ENCODE data around the gene RNF17. TPM values are rescaled to one million over a fixed set of nuclear protein-coding genes. Genes with fewer than 3 reads are reported as not detected.

RNF17 gene
- total RNA-seq, 1 experiment from 2014 or later: not detected

DNA sequence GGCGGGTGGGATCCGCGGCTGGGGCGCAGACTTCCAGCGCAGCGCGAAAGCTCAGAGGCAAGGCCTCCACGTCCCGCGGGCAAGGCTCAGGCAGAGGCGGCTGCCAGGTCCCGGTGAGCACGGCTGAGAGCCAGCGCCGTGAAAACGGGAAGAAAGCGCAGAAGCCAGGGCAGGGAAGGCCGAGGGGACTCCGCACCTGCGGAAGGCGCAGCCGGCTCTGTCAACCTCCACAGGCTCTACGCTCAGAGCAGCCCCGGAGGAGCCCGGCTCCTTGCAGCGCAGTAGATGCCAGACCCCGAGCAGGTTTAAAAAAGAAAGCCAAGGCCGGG is 131.0 kb downstream of the RNF17 start:
- no TSS peak for BruUV-seq (replicated peaks)
- Histone ChIP-seq H3K79me2 (ENCODE audit: insufficient read depth, low read length) (no peaks in the 10 kb centered on the region), H2AFZ (ENCODE audit: low read depth, low read length, poor library complexity, severe bottlenecking) (no peak overlapping the region), H3K4me1 (ENCODE audit: control insufficient read depth in 1 of 2, insufficient read depth in 2 of 2, low read length in 2 of 2) (no peaks in the 10 kb centered on the region), H3K9ac (ENCODE audit: low read length) (no peak overlapping the region), H3K27me3 (ENCODE audit: insufficient read depth, low read length) (no peaks in the 10 kb centered on the region), H3K9me2 (ENCODE audit: insufficient read depth) (no peaks in the 10 kb centered on the region), H4K20me1 (ENCODE audit: insufficient read depth) (no peaks in the 10 kb centered on the region), H3K9me3 (ENCODE audit: control insufficient read depth in 1 of 2, insufficient read depth in 1 of 2, low read depth in 1 of 2, low read length in 2 of 2) (no peaks in the 10 kb centered on the region), H3K27ac (ENCODE audit: low read depth, low read length) (no peak overlapping the region), H3K4me2 (ENCODE audit: low read length) (no peak overlapping the region), H3K36me3 (ENCODE audit: control insufficient read depth in 1 of 2, insufficient read depth in 2 of 2, low read length in 2 of 2) (peaks cover 4 to 11% of the 10 kb centered on the region in 2 experiments; a peak in 2 of 4 replicates), H3K4me3 (replicated peaks in 1 of 2; ENCODE audit: low read depth in 1 of 2, low read length in 2 of 2) (no peak overlapping the region)
- DNase-seq (ENCODE audit: low read depth, low spot score) (no peak), ATAC-seq (no peak)
- RAD21 ChIA-PET (ENCODE audit: low non-redundant PET in 1 of 2, low total read pairs in 2 of 2, uncharacterized antibody in 2 of 2, unreplicated experiment in 2 of 2): no interaction called here
- POLR2A ChIA-PET: no interaction called here
- TF ChIP-seq SRF (IDR thresholded peaks at IDR 0.05; ENCODE audit: low read depth) (no peak), SP1 (IDR thresholded peaks at IDR 0.05; ENCODE audit: low read depth) (no peak), CEBPB (IDR thresholded peaks at IDR 0.05; ENCODE audit: low read depth) (no peak), EZH2phosphoT487 (IDR thresholded peaks at IDR 0.05; ENCODE audit: borderline replicate concordance) (no peak), SIN3A (IDR thresholded peaks at IDR 0.05; ENCODE audit: low read depth) (no peak), POLR2A (IDR thresholded peaks at IDR 0.05; ENCODE audit: borderline replicate concordance, extremely low read depth, insufficient read depth, insufficient read length) (no peak), REST (IDR thresholded peaks at IDR 0.05; ENCODE audit: low read depth) (no peak)
- TF ChIP-seq, protein P1, sequence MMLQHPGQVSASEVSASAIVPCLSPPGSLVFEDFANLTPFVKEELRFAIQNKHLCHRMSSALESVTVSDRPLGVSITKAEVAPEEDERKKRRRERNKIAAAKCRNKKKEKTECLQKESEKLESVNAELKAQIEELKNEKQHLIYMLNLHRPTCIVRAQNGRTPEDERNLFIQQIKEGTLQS (IDR thresholded peaks at IDR 0.05): no peak
- CTCF ChIA-PET: no interaction called here
- intact Hi-C loops (cut with micrococcal nuclease): no loop called here

- no peak overlapping the region for H2AFZ ChIP-seq (ENCODE audit: low read depth, low read length, poor library complexity, severe bottlenecking)
- no peaks in the 10 kb centered on the region for H3K9me2 ChIP-seq (ENCODE audit: insufficient read depth)
- no peak overlapping the region for H3K9ac ChIP-seq (ENCODE audit: low read length)
- no peaks in the 10 kb centered on the region for H3K79me2 ChIP-seq (ENCODE audit: insufficient read depth, low read length)
- RAD21 ChIA-PET (ENCODE audit: low non-redundant PET in 1 of 2, low total read pairs in 2 of 2, uncharacterized antibody in 2 of 2, unreplicated experiment in 2 of 2): no interaction called here
- H3K27me3 ChIP-seq (ENCODE audit: insufficient read depth, low read length): no peaks in the 10 kb centered on the region
- no peak overlapping the region for H3K4me2 ChIP-seq (ENCODE audit: low read length)
- ATAC-seq: no peak
- H3K4me1 ChIP-seq (ENCODE audit: control insufficient read depth in 1 of 2, insufficient read depth in 2 of 2, low read length in 2 of 2): no peaks in the 10 kb centered on the region
- intact Hi-C loops (cut with micrococcal nuclease): no loop called here
- H3K36me3 ChIP-seq (ENCODE audit: control insufficient read depth in 1 of 2, insufficient read depth in 2 of 2, low read length in 2 of 2): peaks cover 4 to 11% of the 10 kb centered on the region in 2 experiments; a peak in 2 of 4 replicates
- POLR2A ChIA-PET: no interaction called here
- TF ChIP-seq ZFX (IDR thresholded peaks at IDR 0.05) (no peak), YY1 (IDR thresholded peaks at IDR 0.05; ENCODE audit: extremely low read depth, insufficient replicate concordance, low read depth, low read length) (no peak), ELF1 (IDR thresholded peaks at IDR 0.05; ENCODE audit: borderline replicate concordance, low read depth) (no peak), SIN3A (IDR thresholded peaks at IDR 0.05; ENCODE audit: low read depth) (no peak), EGR1 (IDR thresholded peaks at IDR 0.05; ENCODE audit: low read depth) (no peak)
- CTCF ChIA-PET: no interaction called here
- H3K9me3 ChIP-seq (ENCODE audit: control insufficient read depth in 1 of 2, insufficient read depth in 1 of 2, low read depth in 1 of 2, low read length in 2 of 2): no peaks in the 10 kb centered on the region
- no peak for DNase-seq (ENCODE audit: low read depth, low spot score)
- no peaks in the 10 kb centered on the region for H4K20me1 ChIP-seq (ENCODE audit: insufficient read depth)
- H3K4me3 ChIP-seq (replicated peaks in 1 of 2; ENCODE audit: low read depth in 1 of 2, low read length in 2 of 2): no peak overlapping the region
- H3K27ac ChIP-seq (ENCODE audit: low read depth, low read length): no peak overlapping the region
- BruUV-seq (replicated peaks): no TSS peak
Observed at GRCh38 chr13:24896061-24896460, 132.1 kb downstream of the RNF17 start.
